HepG2 (cell line): ENCODE results near the gene CYP27A1. TPM values are rescaled to one million over a fixed set of nuclear protein-coding genes. Genes with fewer than 3 reads are reported as not detected.

Experiments used
- PITX1 ChIP-seq: sonication (generic); formaldehyde crosslinking; IDR thresholded peaks from 2 replicates; pipeline ENCODE4 v1.5.1; 2020; ENCODE audit warnings: mild to moderate bottlenecking, missing genetic modification reagents
- THAP11 ChIP-seq: IDR thresholded peaks from 2 replicates; pipeline ENCODE4 v1.6.1; 2016; ENCODE audit warnings: missing biosample characterization, missing genetic modification reagents
- XRCC5 ChIP-seq: fragments of 200-400 bp; formaldehyde crosslinking; optimal IDR thresholded peaks from 2 replicates; pipeline ENCODE3; 2017; ENCODE audit warnings: mild to moderate bottlenecking, low read length
- ZNF605 ChIP-seq: sonication (generic); formaldehyde crosslinking; IDR thresholded peaks from 2 replicates; pipeline ENCODE4 v1.8.0; 2022; ENCODE audit warnings: mild to moderate bottlenecking, missing genetic modification reagents
- ZNF747 ChIP-seq: sonication (generic); formaldehyde crosslinking; IDR thresholded peaks from 2 replicates; pipeline ENCODE4 v1.8.1; 2023; ENCODE audit warnings: missing genetic modification reagents, mild to moderate bottlenecking, borderline replicate concordance
- ZNF781 ChIP-seq: sonication (generic); formaldehyde crosslinking; IDR thresholded peaks from 2 replicates; pipeline ENCODE4 v1.5.1; 2020; ENCODE audit warnings: borderline replicate concordance, mild to moderate bottlenecking, missing genetic modification reagents; ENCODE audit errors: not compliant biosample characterization
- polyA plus RNA-seq, 8 experiments: library from polyadenylated mRNA; depleted of rRNA in 3 of 8; stranded (reverse) in 7 of 8; unstranded in 1 of 8; fragments of >200 nt; fragmentation: Illumina TruSeq in 4 of 8; extraction: Trizol in 4 of 8; gene quantifications; 2 replicates each; pipeline versions ENCODE4 v1.2.1 to v1.2.3, GENCODE V29; 2011 to 2016; ENCODE audit warnings: low read depth in 4 of 8, missing spikeins in 1 of 8, mixed read lengths in 1 of 8; ENCODE audit not compliant: insufficient read depth in 1 of 8
- total RNA-seq, 5 experiments: library from RNA; depleted of rRNA; stranded (reverse); fragments of >200 nt; fragmentation: Illumina TruSeq; extraction: Trizol; gene quantifications; 2 replicates each; pipeline ENCODE4 v1.2.3, GENCODE V29; 2016; ENCODE audit warnings: low read depth in 1 of 5
- TF ChIP-seq, protein P1 (sequence below): sonication (generic); formaldehyde crosslinking; IDR thresholded peaks from 2 replicates; pipeline ENCODE4 v1.8.0; 2022; ENCODE audit warnings: missing genetic modification reagents, mild to moderate bottlenecking, borderline replicate concordance
- TF ChIP-seq, protein P2 (sequence below): sonication (generic); formaldehyde crosslinking; conservative IDR thresholded peaks from 2 replicates; pipeline ENCODE4 v1.4.0; 2020; ENCODE audit warnings: missing genetic modification reagents
- TF ChIP-seq, protein P3 (sequence below): sonication (generic); formaldehyde crosslinking; IDR thresholded peaks from 2 replicates; pipeline ENCODE4 v1.5.1; 2020; ENCODE audit warnings: mild to moderate bottlenecking, moderate library complexity, missing genetic modification reagents
- TF ChIP-seq, protein P4 (sequence below): sonication (generic); formaldehyde crosslinking; IDR thresholded peaks from 2 replicates; pipeline ENCODE4 v1.4.0; 2020; ENCODE audit warnings: missing genetic modification reagents
- TF ChIP-seq, protein P5 (sequence below): sonication (generic); formaldehyde crosslinking; IDR thresholded peaks from 2 replicates; pipeline ENCODE4 v1.4.0; 2020; ENCODE audit warnings: mild to moderate bottlenecking, missing genetic modification reagents
- TF ChIP-seq, protein P6 (sequence below): sonication (generic); formaldehyde crosslinking; conservative IDR thresholded peaks from 2 replicates; pipeline ENCODE4 v1.4.0; 2020; ENCODE audit warnings: missing genetic modification reagents
- TF ChIP-seq, protein P7 (sequence below): sonication (generic); formaldehyde crosslinking; IDR thresholded peaks from 2 replicates; pipeline ENCODE4 v1.4.0; 2020; ENCODE audit warnings: missing genetic modification reagents

Gene CYP27A1
- total and polyA plus RNA-seq, 2 of the 13 experiments (the other 11 are each of a cell fraction or from before 2014, with no cell fraction given), result 157 to 266 TPM

DNA sequence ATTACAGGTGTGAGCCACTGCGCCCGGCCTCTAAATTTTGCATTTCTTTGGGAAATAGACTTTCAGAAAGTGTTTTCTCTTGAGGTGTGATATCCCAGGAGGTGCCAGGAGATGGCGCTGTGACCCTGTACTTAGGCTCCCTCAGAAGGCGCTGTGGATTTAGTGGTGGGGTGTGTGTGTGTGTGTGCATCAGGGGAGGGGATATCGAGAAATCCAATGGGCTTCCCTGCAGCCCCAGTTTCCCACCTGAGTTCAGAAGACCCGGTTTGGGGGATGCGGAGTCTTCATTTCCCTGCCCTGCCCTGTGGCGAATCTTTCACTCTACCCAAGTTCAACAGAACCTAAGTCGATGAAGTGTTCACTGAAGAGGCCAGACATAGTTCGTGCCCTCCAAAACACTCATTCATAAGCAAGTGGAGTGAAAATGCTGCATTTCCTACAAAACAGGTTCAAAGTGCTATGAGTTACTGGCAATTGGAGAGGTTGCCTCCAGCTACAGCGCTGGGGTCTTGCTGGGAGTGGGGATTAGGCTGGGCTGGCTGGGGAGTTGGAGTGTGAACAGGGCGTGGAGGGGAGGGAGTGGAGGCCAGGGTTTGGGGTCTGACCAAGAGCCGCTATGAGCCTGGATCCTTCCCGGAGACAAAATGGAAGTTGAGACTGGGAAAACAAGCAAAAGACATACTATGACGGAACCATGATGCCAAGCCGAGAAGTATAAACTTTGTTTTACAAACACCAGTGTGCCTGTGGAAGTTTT, 71.1 kb downstream of the CYP27A1 start (continued):
- TF ChIP-seq THAP11 (CRISPR knock-in tag), result peak; percentile 27; the same call in 1 of the 2 replicates
- peak; percentile 64; the same call in 1 of the 2 replicates for TF ChIP-seq ZNF605 (CRISPR knock-in tag)
- TF ChIP-seq, protein P1, sequence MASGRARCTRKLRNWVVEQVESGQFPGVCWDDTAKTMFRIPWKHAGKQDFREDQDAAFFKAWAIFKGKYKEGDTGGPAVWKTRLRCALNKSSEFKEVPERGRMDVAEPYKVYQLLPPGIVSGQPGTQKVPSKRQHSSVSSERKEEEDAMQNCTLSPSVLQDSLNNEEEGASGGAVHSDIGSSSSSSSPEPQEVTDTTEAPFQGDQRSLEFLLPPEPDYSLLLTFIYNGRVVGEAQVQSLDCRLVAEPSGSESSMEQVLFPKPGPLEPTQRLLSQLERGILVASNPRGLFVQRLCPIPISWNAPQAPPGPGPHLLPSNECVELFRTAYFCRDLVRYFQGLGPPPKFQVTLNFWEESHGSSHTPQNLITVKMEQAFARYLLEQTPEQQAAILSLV (CRISPR knock-in tag), result no peak
- 0 out of 2 replicates have a peak, but pooled peaks have one; percentile 32 for TF ChIP-seq ZNF747 (CRISPR knock-in tag)
- TF ChIP-seq, protein P2, sequence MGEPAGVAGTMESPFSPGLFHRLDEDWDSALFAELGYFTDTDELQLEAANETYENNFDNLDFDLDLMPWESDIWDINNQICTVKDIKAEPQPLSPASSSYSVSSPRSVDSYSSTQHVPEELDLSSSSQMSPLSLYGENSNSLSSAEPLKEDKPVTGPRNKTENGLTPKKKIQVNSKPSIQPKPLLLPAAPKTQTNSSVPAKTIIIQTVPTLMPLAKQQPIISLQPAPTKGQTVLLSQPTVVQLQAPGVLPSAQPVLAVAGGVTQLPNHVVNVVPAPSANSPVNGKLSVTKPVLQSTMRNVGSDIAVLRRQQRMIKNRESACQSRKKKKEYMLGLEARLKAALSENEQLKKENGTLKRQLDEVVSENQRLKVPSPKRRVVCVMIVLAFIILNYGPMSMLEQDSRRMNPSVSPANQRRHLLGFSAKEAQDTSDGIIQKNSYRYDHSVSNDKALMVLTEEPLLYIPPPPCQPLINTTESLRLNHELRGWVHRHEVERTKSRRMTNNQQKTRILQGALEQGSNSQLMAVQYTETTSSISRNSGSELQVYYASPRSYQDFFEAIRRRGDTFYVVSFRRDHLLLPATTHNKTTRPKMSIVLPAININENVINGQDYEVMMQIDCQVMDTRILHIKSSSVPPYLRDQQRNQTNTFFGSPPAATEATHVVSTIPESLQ, result 0 out of 2 replicates have a peak, but pooled peaks have one; percentile 57
- peak; percentile 57 for TF ChIP-seq ZNF781 (CRISPR knock-in tag)
- TF ChIP-seq, protein P3, sequence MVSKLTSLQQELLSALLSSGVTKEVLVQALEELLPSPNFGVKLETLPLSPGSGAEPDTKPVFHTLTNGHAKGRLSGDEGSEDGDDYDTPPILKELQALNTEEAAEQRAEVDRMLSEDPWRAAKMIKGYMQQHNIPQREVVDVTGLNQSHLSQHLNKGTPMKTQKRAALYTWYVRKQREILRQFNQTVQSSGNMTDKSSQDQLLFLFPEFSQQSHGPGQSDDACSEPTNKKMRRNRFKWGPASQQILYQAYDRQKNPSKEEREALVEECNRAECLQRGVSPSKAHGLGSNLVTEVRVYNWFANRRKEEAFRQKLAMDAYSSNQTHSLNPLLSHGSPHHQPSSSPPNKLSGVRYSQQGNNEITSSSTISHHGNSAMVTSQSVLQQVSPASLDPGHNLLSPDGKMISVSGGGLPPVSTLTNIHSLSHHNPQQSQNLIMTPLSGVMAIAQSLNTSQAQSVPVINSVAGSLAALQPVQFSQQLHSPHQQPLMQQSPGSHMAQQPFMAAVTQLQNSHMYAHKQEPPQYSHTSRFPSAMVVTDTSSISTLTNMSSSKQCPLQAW (CRISPR knock-in tag), result peak; percentile 52
- TF ChIP-seq, protein P4, sequence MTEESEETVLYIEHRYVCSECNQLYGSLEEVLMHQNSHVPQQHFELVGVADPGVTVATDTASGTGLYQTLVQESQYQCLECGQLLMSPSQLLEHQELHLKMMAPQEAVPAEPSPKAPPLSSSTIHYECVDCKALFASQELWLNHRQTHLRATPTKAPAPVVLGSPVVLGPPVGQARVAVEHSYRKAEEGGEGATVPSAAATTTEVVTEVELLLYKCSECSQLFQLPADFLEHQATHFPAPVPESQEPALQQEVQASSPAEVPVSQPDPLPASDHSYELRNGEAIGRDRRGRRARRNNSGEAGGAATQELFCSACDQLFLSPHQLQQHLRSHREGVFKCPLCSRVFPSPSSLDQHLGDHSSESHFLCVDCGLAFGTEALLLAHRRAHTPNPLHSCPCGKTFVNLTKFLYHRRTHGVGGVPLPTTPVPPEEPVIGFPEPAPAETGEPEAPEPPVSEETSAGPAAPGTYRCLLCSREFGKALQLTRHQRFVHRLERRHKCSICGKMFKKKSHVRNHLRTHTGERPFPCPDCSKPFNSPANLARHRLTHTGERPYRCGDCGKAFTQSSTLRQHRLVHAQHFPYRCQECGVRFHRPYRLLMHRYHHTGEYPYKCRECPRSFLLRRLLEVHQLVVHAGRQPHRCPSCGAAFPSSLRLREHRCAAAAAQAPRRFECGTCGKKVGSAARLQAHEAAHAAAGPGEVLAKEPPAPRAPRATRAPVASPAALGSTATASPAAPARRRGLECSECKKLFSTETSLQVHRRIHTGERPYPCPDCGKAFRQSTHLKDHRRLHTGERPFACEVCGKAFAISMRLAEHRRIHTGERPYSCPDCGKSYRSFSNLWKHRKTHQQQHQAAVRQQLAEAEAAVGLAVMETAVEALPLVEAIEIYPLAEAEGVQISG (CRISPR knock-in tag), result peak; percentile 34; the same call in 1 of the 2 replicates
- TF ChIP-seq XRCC5, result peak; percentile 76
- TF ChIP-seq, protein P5, sequence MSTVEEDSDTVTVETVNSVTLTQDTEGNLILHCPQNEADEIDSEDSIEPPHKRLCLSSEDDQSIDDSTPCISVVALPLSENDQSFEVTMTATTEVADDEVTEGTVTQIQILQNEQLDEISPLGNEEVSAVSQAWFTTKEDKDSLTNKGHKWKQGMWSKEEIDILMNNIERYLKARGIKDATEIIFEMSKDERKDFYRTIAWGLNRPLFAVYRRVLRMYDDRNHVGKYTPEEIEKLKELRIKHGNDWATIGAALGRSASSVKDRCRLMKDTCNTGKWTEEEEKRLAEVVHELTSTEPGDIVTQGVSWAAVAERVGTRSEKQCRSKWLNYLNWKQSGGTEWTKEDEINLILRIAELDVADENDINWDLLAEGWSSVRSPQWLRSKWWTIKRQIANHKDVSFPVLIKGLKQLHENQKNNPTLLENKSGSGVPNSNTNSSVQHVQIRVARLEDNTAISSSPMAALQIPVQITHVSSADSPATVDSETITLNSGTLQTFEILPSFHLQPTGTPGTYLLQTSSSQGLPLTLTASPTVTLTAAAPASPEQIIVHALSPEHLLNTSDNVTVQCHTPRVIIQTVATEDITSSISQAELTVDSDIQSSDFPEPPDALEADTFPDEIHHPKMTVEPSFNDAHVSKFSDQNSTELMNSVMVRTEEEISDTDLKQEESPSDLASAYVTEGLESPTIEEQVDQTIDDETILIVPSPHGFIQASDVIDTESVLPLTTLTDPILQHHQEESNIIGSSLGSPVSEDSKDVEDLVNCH (CRISPR knock-in tag), result no peak
- TF ChIP-seq, protein P6, sequence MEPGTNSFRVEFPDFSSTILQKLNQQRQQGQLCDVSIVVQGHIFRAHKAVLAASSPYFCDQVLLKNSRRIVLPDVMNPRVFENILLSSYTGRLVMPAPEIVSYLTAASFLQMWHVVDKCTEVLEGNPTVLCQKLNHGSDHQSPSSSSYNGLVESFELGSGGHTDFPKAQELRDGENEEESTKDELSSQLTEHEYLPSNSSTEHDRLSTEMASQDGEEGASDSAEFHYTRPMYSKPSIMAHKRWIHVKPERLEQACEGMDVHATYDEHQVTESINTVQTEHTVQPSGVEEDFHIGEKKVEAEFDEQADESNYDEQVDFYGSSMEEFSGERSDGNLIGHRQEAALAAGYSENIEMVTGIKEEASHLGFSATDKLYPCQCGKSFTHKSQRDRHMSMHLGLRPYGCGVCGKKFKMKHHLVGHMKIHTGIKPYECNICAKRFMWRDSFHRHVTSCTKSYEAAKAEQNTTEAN, result 0 out of 2 replicates have a peak, but pooled peaks have one; percentile 23
- TF ChIP-seq, protein P7, sequence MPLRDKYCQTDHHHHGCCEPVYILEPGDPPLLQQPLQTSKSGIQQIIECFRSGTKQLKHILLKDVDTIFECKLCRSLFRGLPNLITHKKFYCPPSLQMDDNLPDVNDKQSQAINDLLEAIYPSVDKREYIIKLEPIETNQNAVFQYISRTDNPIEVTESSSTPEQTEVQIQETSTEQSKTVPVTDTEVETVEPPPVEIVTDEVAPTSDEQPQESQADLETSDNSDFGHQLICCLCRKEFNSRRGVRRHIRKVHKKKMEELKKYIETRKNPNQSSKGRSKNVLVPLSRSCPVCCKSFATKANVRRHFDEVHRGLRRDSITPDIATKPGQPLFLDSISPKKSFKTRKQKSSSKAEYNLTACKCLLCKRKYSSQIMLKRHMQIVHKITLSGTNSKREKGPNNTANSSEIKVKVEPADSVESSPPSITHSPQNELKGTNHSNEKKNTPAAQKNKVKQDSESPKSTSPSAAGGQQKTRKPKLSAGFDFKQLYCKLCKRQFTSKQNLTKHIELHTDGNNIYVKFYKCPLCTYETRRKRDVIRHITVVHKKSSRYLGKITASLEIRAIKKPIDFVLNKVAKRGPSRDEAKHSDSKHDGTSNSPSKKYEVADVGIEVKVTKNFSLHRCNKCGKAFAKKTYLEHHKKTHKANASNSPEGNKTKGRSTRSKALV (CRISPR knock-in tag), result peak; percentile 69; the same call in 1 of the 2 replicates
- TF ChIP-seq PITX1 (CRISPR knock-in tag), result peak; percentile 17; the same call in 1 of the 2 replicates
